ENCODE results near the gene SMIM27.

DNA sequence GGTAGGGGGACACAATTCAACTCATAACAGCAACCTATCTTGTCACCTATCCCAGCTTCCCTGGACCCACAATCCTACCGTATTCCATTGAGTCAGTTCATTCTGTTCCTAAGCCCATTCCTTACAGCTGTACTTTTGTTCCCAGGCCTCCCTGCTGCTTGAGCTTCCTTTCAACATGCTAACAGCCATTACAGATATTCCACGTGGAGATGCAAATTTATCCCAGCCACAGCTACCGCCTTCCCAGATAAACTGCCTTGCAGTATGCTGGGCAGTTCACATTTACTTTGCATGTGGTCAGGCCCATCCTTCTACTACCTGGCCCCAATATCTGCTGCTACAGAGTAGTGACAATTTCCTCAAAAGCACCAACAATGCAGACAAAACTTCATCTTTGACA lies 49.1 kb upstream of the SMIM27 start:
- TF ChIP-seq, protein P1, sequence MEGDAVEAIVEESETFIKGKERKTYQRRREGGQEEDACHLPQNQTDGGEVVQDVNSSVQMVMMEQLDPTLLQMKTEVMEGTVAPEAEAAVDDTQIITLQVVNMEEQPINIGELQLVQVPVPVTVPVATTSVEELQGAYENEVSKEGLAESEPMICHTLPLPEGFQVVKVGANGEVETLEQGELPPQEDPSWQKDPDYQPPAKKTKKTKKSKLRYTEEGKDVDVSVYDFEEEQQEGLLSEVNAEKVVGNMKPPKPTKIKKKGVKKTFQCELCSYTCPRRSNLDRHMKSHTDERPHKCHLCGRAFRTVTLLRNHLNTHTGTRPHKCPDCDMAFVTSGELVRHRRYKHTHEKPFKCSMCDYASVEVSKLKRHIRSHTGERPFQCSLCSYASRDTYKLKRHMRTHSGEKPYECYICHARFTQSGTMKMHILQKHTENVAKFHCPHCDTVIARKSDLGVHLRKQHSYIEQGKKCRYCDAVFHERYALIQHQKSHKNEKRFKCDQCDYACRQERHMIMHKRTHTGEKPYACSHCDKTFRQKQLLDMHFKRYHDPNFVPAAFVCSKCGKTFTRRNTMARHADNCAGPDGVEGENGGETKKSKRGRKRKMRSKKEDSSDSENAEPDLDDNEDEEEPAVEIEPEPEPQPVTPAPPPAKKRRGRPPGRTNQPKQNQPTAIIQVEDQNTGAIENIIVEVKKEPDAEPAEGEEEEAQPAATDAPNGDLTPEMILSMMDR (IDR thresholded peaks at IDR 0.05), result no peak
- TF ChIP-seq POLR2A (IDR thresholded peaks at IDR 0.05) (no peak), POLR2AphosphoS5 (IDR thresholded peaks at IDR 0.05) (no peak), EP300 (IDR thresholded peaks at IDR 0.05) (no peak)
